SK-N-SH (cell line): ENCODE results near the gene RRM1. TPM values are rescaled to one million over a fixed set of nuclear protein-coding genes. Genes with fewer than 3 reads are reported as not detected.

ENCODE experiments used
- CTCF ChIA-PET: fragments of 300-600, 350-600 bp; formaldehyde crosslinking; extraction: SDS; loops from one replicate; lab custom pipeline; 2021; lab: Yijun Ruan, JAX
- POLR2A ChIA-PET: fragments of 350-600 bp; sonication (Branson Sonifier 250); formaldehyde crosslinking; extraction: SDS; loops from one replicate; lab custom pipeline; 2020; ENCODE audit warnings: antibody characterized with exemption, inconsistent platforms; lab: Yijun Ruan, JAX
- DNase-seq: peaks from one replicate; pipeline ENCODE4 v3.0.0; 2012
- H2AFZ ChIP-seq: fragments of 200-600 bp; sonication (generic); 2 replicates; pipeline ENCODE4 v1.8.1; 2016; ENCODE audit warnings: antibody characterized with exemption, mild to moderate bottlenecking, low read depth
- H3F3A ChIP-seq: fragments of 200-600 bp; sonication (generic); replicated peaks from 2 replicates; pipeline ENCODE3; 2016; ENCODE audit warnings: antibody characterized with exemption, mild to moderate bottlenecking; ENCODE audit not compliant: insufficient read depth
- H3K27ac ChIP-seq, 2 experiments: fragments of 200-500 bp in 1 of 2; fragments of 200-600 bp in 1 of 2; sonication (Bioruptor generic) in 1 of 2; sonication (generic), shearing (Covaris generic) in 1 of 2; 2 replicates each; pipeline versions ENCODE4 v1.5.1 to v1.6.1; 2014 to 2016; ENCODE audit warnings: low read depth in 2 of 2, inconsistent platforms in 1 of 2, low read length in 1 of 2, mild to moderate bottlenecking in 1 of 2, mixed read lengths in 1 of 2
- H3K27me3 ChIP-seq: fragments of 200-600 bp; sonication (generic), shearing (Covaris generic); 2 replicates; pipeline ENCODE4 v1.6.1; 2016; ENCODE audit warnings: mixed run types; ENCODE audit not compliant: insufficient read depth
- H3K36me3 ChIP-seq, 2 experiments: fragments of 200-500 bp in 1 of 2; fragments of 200-600 bp in 1 of 2; sonication (Bioruptor generic) in 1 of 2; sonication (generic) in 1 of 2; replicated peaks in 1 of 2; 2 replicates each; pipeline versions ENCODE3 to v1.5.1; 2014 to 2016; ENCODE audit warnings: low read length in 1 of 2, mild to moderate bottlenecking in 1 of 2; ENCODE audit not compliant: insufficient read depth in 2 of 2, control insufficient read depth in 1 of 2
- H3K4me1 ChIP-seq, 2 experiments: fragments of 200-500 bp in 1 of 2; fragments of 200-600 bp in 1 of 2; sonication (Bioruptor generic) in 1 of 2; sonication (generic), shearing (Covaris generic) in 1 of 2; 2 replicates each; pipeline versions ENCODE4 v1.5.1 to v1.6.1; 2014 to 2016; ENCODE audit warnings: low read depth in 1 of 2, low read length in 1 of 2, mixed run types in 1 of 2; ENCODE audit not compliant: insufficient read depth in 2 of 2, control insufficient read depth in 1 of 2
- H3K4me2 ChIP-seq: fragments of 200-600 bp; sonication (generic), shearing (Covaris generic); 2 replicates; pipeline ENCODE4 v1.6.1; 2017; ENCODE audit warnings: mixed run types
- H3K4me3 ChIP-seq, 2 experiments: fragments of 200-500 bp in 1 of 2; fragments of 200-600 bp in 1 of 2; sonication (Bioruptor generic) in 1 of 2; sonication (generic), shearing (Covaris generic) in 1 of 2; 2 replicates each; pipeline versions ENCODE4 v1.5.1 to v1.8.1; 2014 to 2016; ENCODE audit warnings: low read depth in 2 of 2, inconsistent platforms in 1 of 2, low read length in 1 of 2, mild to moderate bottlenecking in 1 of 2, mixed read lengths in 1 of 2, moderate library complexity in 1 of 2
- H3K79me2 ChIP-seq: fragments of 200-600 bp; sonication (generic); 2 replicates; pipeline ENCODE4 v1.8.1; 2017; ENCODE audit warnings: mild to moderate bottlenecking; ENCODE audit not compliant: insufficient read depth
- H3K9ac ChIP-seq: fragments of 200-600 bp; sonication (generic); 2 replicates; pipeline ENCODE4 v1.6.1; 2017; ENCODE audit warnings: mixed run types
- H3K9me2 ChIP-seq: fragments of 200-600 bp; sonication (generic); 2 replicates; pipeline ENCODE4 v1.6.1; 2017; ENCODE audit warnings: mixed run types
- H3K9me3 ChIP-seq: fragments of 200-600 bp; sonication (generic); 2 replicates; pipeline ENCODE4 v1.6.1; 2017; ENCODE audit warnings: mixed run types, mild to moderate bottlenecking, moderate library complexity
- H4K20me1 ChIP-seq: fragments of 200-600 bp; sonication (generic); 2 replicates; pipeline ENCODE4 v1.6.1; 2017; ENCODE audit warnings: mild to moderate bottlenecking, mixed run types; ENCODE audit not compliant: insufficient read depth
- FOSL2 ChIP-seq: IDR thresholded peaks from 2 replicates; pipeline ENCODE4 v1.4.0; 2012; ENCODE audit warnings: low read depth, mild to moderate bottlenecking, moderate library complexity, borderline replicate concordance
- IRF3 ChIP-seq: fragments of 150-350 bp; IDR thresholded peaks from 2 replicates; pipeline ENCODE4 v1.6.1; 2016; ENCODE audit warnings: mild to moderate bottlenecking, low read depth, low read length
- MEF2A ChIP-seq: IDR thresholded peaks from 2 replicates; pipeline ENCODE4 v1.4.0; 2012; ENCODE audit warnings: low read depth, borderline replicate concordance
- REST ChIP-seq: IDR thresholded peaks from 2 replicates; pipeline ENCODE4 v1.6.1; 2012; ENCODE audit warnings: mild to moderate bottlenecking, low read depth, low read length, moderate library complexity
- SIN3A ChIP-seq: IDR thresholded peaks from 2 replicates; pipeline ENCODE4 v1.6.1; 2012; ENCODE audit warnings: low read depth, mild to moderate bottlenecking, low read length, moderate library complexity, borderline replicate concordance
- TCF12 ChIP-seq: IDR thresholded peaks from 2 replicates; pipeline ENCODE4 v1.4.0; 2012
- ZBTB33 ChIP-seq: IDR thresholded peaks from 2 replicates; pipeline ENCODE4 v1.4.0; 2012; ENCODE audit warnings: low read depth, borderline replicate concordance
- WGBS: methylation state at CpG from one replicate; pipeline ENCODE4 v1.1.6; 2017; ENCODE audit warnings: low lambda C conversion rate; 5-methylcytosine and 5-hydroxymethylcytosine counted together
- polyA plus RNA-seq, 3 experiments: library from polyadenylated mRNA; depleted of rRNA; stranded (reverse); fragments of >200 nt; gene quantifications; 2 replicates each; pipeline ENCODE4 v1.2.3, GENCODE V29; 2012

RRM1 gene
- polyA plus RNA-seq, 1 of the 3 experiments (the other 2 are of a cell fraction): 28.2 TPM

GRCh38 chr11:4093519-4094347, 866 bp upstream of the RRM1 start:
- TF ChIP-seq MEF2A (no peak), ZBTB33 (no peak), FOSL2 (no peak), REST (no peak), TCF12 (no peak), IRF3 (no peak), SIN3A (no peak)
- Histone ChIP-seq H3K27ac (peak overlapping the region; percentile 73 to 77), H3K4me1 (peaks cover 0 to 6% of the 10 kb centered on the region in 2 experiments; a peak in 1 of 4 replicates), H3K9ac (peak overlapping the region; percentile 90), H2AFZ (peak overlapping the region; percentile 90), H3K27me3 (no peaks in the 10 kb centered on the region), H3K4me2 (peak overlapping the region; percentile 90), H3K9me2 (no peaks in the 10 kb centered on the region), H4K20me1 (no peaks in the 10 kb centered on the region), H3K9me3 (no peaks in the 10 kb centered on the region), H3F3A (no peaks in the 10 kb centered on the region), H3K4me3 (peak overlapping the region; percentile 76 to 78), H3K36me3 (peaks cover 0 to under 1% of the 10 kb centered on the region in 2 experiments), H3K79me2 (peaks cover 39% of the 10 kb centered on the region)
- ChIA-PET CTCF (interaction anchor here (2.4 kb wide), 1 partner anchor 21 kb away, joined by 8 read pairs; no protein-coding TSS in a partner anchor), POLR2A (no interaction called here)
- no peak for DNase-seq
- WGBS: 77% methylated on average over 25 of the region's 25 CpGs
